HG03354 (cell line): ENCODE measurements around the gene TASP1.
"Not testable (repeated sequence)": the region's sequence is repeated elsewhere in the genome, so short reads cannot be mapped to it uniquely, and the experiment has no call there.

Source experiments
- ATAC-seq: cut with Tn5 transposase; IDR thresholded peaks from one replicate; pipeline ENCODE4 v1.9.1; 2021; ENCODE audit warnings: mild to moderate bottlenecking; ENCODE audit not compliant: unreplicated experiment, poor library complexity, severe bottlenecking

The TASP1 gene

GRCh38 chr20:13638496-13639149 lies at the start of gene TASP1:
TSS of gene TASP1 (minus strand) at chr20:13638932. CDS start at chr20:13630078, 8,854 bp downstream.
- peak; percentile 100 for ATAC-seq

- no peak for ATAC-seq
These were observed 49.1 kb upstream of the TASP1 start for GRCh38 chr20:13687815-13688214.

- no peak for ATAC-seq
These were observed 46.9 kb upstream of the TASP1 start for GRCh38 chr20:13685623-13686022.

- peak; percentile 63 for ATAC-seq
These were observed 46.0 kb upstream of the TASP1 start for GRCh38 chr20:13684566-13685222.

- ATAC-seq = no peak
These were observed 45.1 kb upstream of the TASP1 start for GRCh38 chr20:13683833-13684232.

- ATAC-seq = peak; percentile 83
These were observed 42.8 kb upstream of the TASP1 start for GRCh38 chr20:13681248-13682125.

GRCh38 chr20:13678944-13679343 lies 40.2 kb upstream of the TASP1 start:
- no peak for ATAC-seq

GRCh38 chr20:13677241-13677640 lies 38.5 kb upstream of the TASP1 start:
- no peak for ATAC-seq

- no peak for ATAC-seq
These were observed 38.0 kb upstream of the TASP1 start for GRCh38 chr20:13676682-13677081.

- ATAC-seq = no peak
These were observed 34.0 kb upstream of the TASP1 start for GRCh38 chr20:13672690-13673089.

- no peak for ATAC-seq
These were observed 33.2 kb upstream of the TASP1 start for GRCh38 chr20:13671916-13672378.

GRCh38 chr20:13671512-13671911 lies 32.8 kb upstream of the TASP1 start:
- no peak for ATAC-seq

GRCh38 chr20:13670160-13670559 lies 31.4 kb upstream of the TASP1 start:
- ATAC-seq = no peak

- ATAC-seq = no peak
These were observed 27.1 kb upstream of the TASP1 start for GRCh38 chr20:13665709-13666395.

GRCh38 chr20:13661070-13661685 lies 22.4 kb upstream of the TASP1 start:
- no peak for ATAC-seq

- peak; percentile 95 for ATAC-seq
These were observed 20.6 kb upstream of the TASP1 start for GRCh38 chr20:13659288-13659687.

- ATAC-seq = not testable (repeated sequence)
These were observed 19.3 kb upstream of the TASP1 start for GRCh38 chr20:13658060-13658459.

- ATAC-seq = no peak
These were observed 18.1 kb upstream of the TASP1 start for GRCh38 chr20:13656721-13657368.

GRCh38 chr20:13654463-13655023 lies 15.8 kb upstream of the TASP1 start:
- no peak for ATAC-seq
